AG09309 (cell line): ENCODE measurements around the gene KCNT1.

ENCODE experiments used
- DNase-seq: peaks from one replicate; pipeline ENCODE4 v3.0.0-alpha.2; 2010; ENCODE audit warnings: low read depth
- H3K4me3 ChIP-seq: 2 replicates; pipeline ENCODE4 v1.5.1; 2011; ENCODE audit warnings: mild to moderate bottlenecking, low read depth, low read length, moderate library complexity; ENCODE audit not compliant: control insufficient read depth
- CTCF ChIP-seq: IDR thresholded peaks from 2 replicates; pipeline ENCODE4 v1.5.1; 2011; ENCODE audit warnings: mild to moderate bottlenecking, low read depth, low read length, inconsistent platforms; ENCODE audit not compliant: insufficient read depth, control insufficient read depth; ENCODE audit errors: missing control alignments

Gene KCNT1

DNA sequence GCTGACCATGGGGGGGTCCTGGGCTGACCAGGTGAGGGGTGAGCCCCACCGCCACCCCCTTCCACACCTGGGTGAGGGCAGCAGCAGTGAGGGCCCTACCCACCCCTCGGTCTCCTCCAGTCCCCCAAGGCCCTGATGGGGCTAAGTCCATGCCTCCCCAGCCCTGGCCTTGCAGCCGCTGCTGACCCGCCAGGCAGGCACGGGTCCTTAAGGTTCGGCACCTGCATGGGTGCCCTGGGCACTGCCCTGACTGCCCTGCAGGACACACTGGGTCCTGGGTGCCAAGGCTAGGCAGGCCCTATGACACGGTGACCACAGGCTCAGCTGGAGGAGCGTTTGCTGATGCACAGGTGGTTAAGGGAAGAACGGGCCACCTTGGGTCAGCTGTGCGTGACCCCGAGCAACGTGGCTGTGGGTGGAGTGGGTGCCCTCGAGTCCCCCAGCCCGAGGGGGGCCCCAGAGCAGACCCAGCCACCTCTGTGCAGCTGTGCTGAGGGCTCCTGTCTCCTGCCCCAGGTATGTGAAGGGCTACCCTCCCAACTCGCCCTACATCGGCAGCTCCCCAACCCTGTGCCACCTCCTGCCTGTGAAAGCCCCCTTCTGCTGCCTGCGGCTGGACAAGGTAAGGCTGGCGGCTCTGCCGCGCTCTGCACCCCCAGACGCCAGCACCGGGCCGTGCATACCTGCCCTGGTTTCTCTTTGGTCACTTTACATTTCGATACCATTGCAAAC lies 73.0 kb downstream of the KCNT1 start:
- DNase-seq, result no peak
- TF ChIP-seq CTCF, result no peak
- no peak overlapping the region for H3K4me3 ChIP-seq

DNA sequence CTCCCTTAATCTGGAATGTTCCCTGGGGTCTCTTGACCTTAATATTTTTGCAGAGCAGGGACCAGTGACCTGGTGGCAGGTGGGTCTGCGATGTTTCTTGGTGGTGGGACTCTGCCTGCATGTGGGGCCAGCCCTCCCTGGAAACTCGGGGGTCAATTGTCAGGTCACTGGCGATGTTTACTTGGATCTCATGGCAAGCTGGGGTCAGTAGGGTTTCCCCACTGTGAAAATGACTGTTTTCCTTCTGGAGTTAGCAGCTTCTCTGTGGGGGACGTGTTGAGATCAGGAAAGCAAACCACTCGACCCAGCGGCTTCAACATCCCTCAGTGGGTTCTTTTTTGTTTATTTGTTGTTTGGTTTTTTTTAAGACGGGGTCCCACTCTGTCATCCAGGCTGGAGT lies 73.9 kb downstream of the KCNT1 start:
- no peak for TF ChIP-seq CTCF

DNA sequence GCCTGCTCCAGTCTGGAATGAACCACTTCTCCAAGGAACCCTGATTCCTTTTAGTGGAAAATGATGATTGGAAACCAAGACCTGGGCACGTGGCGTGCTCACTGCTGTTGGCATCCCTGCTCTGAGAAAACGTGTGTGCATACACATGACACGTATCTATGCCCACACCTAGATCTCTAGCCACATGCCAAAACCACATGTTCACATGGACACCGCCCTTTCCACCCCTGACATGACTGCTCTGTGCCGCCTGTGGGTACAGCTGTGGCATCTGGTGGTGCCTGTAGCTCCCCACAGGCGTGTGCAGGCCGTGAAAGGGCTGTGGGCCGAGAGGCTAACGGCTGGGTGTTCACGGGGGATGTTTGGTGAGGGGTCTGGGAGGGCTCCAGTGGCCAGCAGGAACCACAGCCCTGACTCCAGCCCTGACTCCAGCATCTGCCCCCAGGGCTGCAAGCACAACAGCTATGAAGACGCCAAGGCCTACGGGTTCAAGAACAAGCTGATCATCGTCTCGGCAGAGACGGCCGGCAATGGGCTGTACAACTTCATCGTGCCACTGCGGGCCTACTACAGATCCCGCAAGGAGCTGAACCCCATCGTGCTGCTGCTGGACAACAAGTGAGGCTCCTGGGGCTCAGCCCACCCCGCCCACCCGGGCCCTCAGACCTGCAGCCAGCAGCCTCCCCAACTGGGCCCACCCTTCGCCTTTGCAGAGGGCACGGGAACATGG lies 75.1 kb downstream of the KCNT1 start:
- no peak for DNase-seq
- TF ChIP-seq CTCF, result no peak
- H3K4me3 ChIP-seq, result no peak overlapping the region

More for the DNA sequence above, 73.9 kb downstream of the KCNT1 start:
- no peak overlapping the region for H3K4me3 ChIP-seq
- DNase-seq, result no peak

GRCh38 chr9:135777623-135778177 lies 75.7 kb downstream of the KCNT1 start:
- no peak for DNase-seq
- TF ChIP-seq CTCF, result no peak
- no peak overlapping the region for H3K4me3 ChIP-seq

DNA sequence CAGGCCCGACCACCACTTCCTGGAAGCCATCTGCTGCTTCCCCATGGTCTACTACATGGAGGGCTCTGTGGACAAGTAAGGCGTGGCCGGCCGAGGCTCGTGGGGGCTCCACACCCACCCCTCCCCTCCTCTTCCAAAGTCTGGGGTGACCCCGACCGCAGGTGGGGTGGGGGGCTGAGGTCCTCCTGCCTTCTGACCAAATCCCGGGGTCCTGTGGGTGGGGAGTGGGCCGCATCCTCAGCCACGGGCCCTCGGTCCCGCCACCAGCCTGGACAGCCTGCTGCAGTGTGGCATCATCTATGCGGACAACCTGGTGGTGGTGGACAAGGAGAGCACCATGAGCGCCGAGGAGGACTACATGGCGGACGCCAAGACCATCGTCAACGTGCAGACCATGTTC lies 76.4 kb downstream of the KCNT1 start:
- H3K4me3 ChIP-seq, result no peak overlapping the region
- no peak for DNase-seq
- no peak for TF ChIP-seq CTCF

DNA sequence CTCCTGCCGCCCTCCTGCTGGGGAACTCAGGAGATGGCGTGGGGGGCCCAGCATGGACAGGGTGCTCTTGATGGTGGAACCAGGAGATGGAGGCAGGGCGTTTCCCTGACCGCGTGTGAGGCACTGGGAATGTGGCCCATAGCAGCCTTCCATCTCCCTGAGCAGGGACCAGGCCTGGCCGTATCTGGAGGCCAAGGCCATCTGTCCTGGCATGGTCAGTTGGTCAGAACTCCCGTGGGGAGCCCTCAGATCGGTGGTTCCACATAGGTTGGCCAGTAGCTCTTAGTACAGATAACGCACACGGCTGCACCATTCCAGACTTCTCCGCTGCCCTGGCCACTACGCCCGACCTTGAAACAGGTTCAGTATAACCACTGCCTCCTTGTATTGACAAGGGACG lies 77.6 kb downstream of the KCNT1 start:
- no peak for DNase-seq
- TF ChIP-seq CTCF, result no peak
- H3K4me3 ChIP-seq, result no peak overlapping the region
